A673 (cell line): ENCODE measurements around the gene CHKB. TPM values are rescaled to one million over a fixed set of nuclear protein-coding genes. Genes with fewer than 3 reads are reported as not detected.

Experiments
- BruUV-seq: library from RNA; stranded (reverse); fragments of 400-500 nt; replicated peaks from 2 replicates; lab custom pipeline; 2021; lab: Mats Ljungman, UMichigan
- CTCF ChIA-PET: fragments of 300-600 bp; sonication (Branson Sonifier 250); formaldehyde crosslinking; loops from one replicate; lab custom pipeline; 2022; ENCODE audit warnings: antibody characterized with exemption; lab: Charles Lee
- POLR2A ChIA-PET: fragments of 300-600 bp; sonication (Branson Sonifier 250); formaldehyde crosslinking; loops from one replicate; lab custom pipeline; 2022; ENCODE audit warnings: antibody characterized with exemption; ENCODE audit not compliant: low non-redundant PET; lab: Charles Lee
- DNase-seq: peaks from one replicate; pipeline ENCODE4 v3.0.0-alpha.2; 2015; ENCODE audit warnings: low spot score
- H3K27ac ChIP-seq: fragments of 200-600 bp; sonication (generic); 2 replicates; pipeline ENCODE4 v1.5.1; 2016; ENCODE audit warnings: mixed run types, low read depth, mild to moderate bottlenecking, mixed read lengths, antibody characterized with exemption, low read length; ENCODE audit not compliant: poor library complexity, severe bottlenecking
- H3K27me3 ChIP-seq: fragments of 200-600 bp; sonication (generic); replicated peaks from 2 replicates; pipeline ENCODE4 v1.6.1; 2017; ENCODE audit warnings: mixed run types, low read depth, mild to moderate bottlenecking, mixed read lengths, antibody characterized with exemption, low read length; ENCODE audit not compliant: insufficient read depth, poor library complexity
- H3K36me3 ChIP-seq: fragments of 200-600 bp; sonication (generic); 2 replicates; pipeline ENCODE4 v1.6.1; 2016; ENCODE audit warnings: mixed run types, mild to moderate bottlenecking, mixed read lengths, antibody characterized with exemption, low read length; ENCODE audit not compliant: insufficient read depth, poor library complexity, severe bottlenecking
- H3K4me1 ChIP-seq: fragments of 200-600 bp; sonication (generic); 2 replicates; pipeline ENCODE4 v1.6.1; 2017; ENCODE audit warnings: mixed run types, mild to moderate bottlenecking, mixed read lengths, antibody characterized with exemption, low read length; ENCODE audit not compliant: insufficient read depth, poor library complexity, severe bottlenecking
- H3K4me3 ChIP-seq: fragments of 200-600 bp; sonication (generic); 2 replicates; pipeline ENCODE4 v1.5.1; 2016; ENCODE audit warnings: low read depth, mixed run types, mild to moderate bottlenecking, mixed read lengths, low read length; ENCODE audit not compliant: poor library complexity, severe bottlenecking
- H3K9me3 ChIP-seq: fragments of 200-600 bp; sonication (generic); 2 replicates; pipeline ENCODE4 v1.6.1; 2016; ENCODE audit warnings: mixed run types, low read depth, mild to moderate bottlenecking, mixed read lengths, antibody characterized with exemption, low read length; ENCODE audit not compliant: poor library complexity, severe bottlenecking
- EZH2 ChIP-seq: fragments of 200-600 bp; sonication (generic); IDR thresholded peaks from 2 replicates; pipeline ENCODE4 v1.6.1; 2017; ENCODE audit warnings: borderline replicate concordance, low read depth, mild to moderate bottlenecking, mixed read lengths, antibody characterized with exemption, low read length; ENCODE audit not compliant: poor library complexity, severe bottlenecking
- intact Hi-C: fragments of 100-400 bp; cut with micrococcal nuclease; formaldehyde crosslinking; loops from one replicate; pipeline ENCODE4 v1.10.0; 2022; ENCODE audit not compliant: unreplicated experiment
- total RNA-seq: library from RNA; stranded (reverse); gene quantifications from 2 replicates; pipeline ENCODE4 v1.2.3, GENCODE V29; 2021
- TF ChIP-seq, protein P1 (sequence below): fragments of 300-800, 200-600 bp; sonication (generic); conservative IDR thresholded peaks from 2 replicates; pipeline ENCODE4 v1.5.1; 2017; ENCODE audit warnings: low read depth, mild to moderate bottlenecking, antibody characterized with exemption, low read length, moderate library complexity, mixed read lengths

Gene CHKB
- total RNA-seq, 1 experiment from 2014 or later: 47.6 TPM

DNA sequence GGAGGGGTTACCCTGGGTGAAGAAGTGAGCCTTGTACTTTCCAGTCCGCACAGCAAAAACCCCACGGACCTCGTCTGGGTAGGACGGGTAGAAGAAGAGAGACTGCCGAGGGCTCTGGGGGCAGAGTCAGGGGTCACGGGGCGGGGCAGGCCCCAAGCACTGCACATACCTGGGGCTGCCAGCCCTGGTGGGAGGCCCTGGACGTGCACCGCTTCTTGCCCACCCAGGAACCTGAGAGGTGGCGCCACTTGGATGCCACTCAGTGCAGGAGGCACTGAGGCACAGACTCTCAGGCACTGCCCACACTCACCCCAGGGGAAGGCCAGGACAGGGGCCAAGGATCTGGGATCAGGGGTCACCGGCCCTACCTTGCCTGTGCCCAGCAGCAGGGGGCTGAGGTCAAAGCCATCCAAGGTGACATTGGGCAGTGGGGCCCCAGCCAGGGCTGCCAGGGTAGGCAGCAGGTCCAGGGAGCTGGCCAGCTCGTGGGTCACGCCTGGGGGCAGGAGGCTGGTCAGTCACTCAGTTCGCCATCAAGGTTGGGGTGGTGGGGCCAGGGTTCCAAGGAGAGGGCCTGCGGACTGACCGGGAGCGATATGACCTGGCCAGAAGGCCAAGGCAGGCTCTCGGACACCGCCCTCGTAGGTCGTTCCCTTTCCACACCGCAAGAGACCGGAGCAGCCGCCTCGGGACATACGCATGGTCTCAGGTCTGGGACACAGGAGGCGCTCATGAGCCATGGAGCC, 43.1 kb upstream of the CHKB start:
- CTCF ChIA-PET: no interaction called here
- no peak for DNase-seq

DNA sequence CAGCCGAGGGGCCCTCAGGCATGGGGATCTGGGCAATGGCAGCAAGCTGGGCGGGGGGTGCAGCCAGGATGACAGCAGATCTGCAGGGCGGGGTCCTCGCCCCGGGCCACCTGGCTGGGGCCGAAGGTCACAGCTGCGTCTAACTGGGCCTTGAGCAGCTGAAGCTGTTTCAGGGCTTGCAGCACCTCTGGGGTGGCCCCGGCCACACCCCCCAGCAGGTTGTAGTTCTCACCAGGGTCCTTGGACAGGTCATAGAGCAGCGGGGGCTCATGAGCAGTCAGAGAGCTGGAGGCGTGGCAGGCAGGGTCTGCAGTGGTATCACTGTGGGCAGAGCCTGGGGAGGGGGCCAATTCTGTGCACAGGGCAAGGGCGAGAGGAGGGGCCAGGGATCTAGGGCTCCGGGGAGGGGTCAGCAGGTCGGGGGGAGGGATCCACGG, 42.5 kb upstream of the CHKB start:
- Histone ChIP-seq H3K36me3 (no peaks in the 10 kb centered on the region), H3K4me1 (peaks cover 19% of the 10 kb centered on the region), H3K27ac (no peak overlapping the region), H3K9me3 (no peaks in the 10 kb centered on the region), H3K4me3 (no peak overlapping the region), H3K27me3 (no peaks in the 10 kb centered on the region)
- no peak for DNase-seq
- TF ChIP-seq EZH2: no peak
- TF ChIP-seq, protein P1, sequence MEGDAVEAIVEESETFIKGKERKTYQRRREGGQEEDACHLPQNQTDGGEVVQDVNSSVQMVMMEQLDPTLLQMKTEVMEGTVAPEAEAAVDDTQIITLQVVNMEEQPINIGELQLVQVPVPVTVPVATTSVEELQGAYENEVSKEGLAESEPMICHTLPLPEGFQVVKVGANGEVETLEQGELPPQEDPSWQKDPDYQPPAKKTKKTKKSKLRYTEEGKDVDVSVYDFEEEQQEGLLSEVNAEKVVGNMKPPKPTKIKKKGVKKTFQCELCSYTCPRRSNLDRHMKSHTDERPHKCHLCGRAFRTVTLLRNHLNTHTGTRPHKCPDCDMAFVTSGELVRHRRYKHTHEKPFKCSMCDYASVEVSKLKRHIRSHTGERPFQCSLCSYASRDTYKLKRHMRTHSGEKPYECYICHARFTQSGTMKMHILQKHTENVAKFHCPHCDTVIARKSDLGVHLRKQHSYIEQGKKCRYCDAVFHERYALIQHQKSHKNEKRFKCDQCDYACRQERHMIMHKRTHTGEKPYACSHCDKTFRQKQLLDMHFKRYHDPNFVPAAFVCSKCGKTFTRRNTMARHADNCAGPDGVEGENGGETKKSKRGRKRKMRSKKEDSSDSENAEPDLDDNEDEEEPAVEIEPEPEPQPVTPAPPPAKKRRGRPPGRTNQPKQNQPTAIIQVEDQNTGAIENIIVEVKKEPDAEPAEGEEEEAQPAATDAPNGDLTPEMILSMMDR: no peak
- intact Hi-C loops: no loop called here
- BruUV-seq: no TSS peak
- ChIA-PET POLR2A (no interaction called here), CTCF (no interaction called here)

More for the DNA sequence above, 43.1 kb upstream of the CHKB start:
- H3K27me3 ChIP-seq: no peaks in the 10 kb centered on the region
- H3K4me1 ChIP-seq: peaks cover 19% of the 10 kb centered on the region
- no peaks in the 10 kb centered on the region for H3K9me3 ChIP-seq
- POLR2A ChIA-PET: no interaction called here
- no peak for TF ChIP-seq EZH2
- TF ChIP-seq, protein P1: no peak
- no TSS peak for BruUV-seq
- H3K36me3 ChIP-seq: no peaks in the 10 kb centered on the region
- H3K27ac ChIP-seq: no peak overlapping the region
- intact Hi-C loops: no loop called here
- no peak overlapping the region for H3K4me3 ChIP-seq

DNA sequence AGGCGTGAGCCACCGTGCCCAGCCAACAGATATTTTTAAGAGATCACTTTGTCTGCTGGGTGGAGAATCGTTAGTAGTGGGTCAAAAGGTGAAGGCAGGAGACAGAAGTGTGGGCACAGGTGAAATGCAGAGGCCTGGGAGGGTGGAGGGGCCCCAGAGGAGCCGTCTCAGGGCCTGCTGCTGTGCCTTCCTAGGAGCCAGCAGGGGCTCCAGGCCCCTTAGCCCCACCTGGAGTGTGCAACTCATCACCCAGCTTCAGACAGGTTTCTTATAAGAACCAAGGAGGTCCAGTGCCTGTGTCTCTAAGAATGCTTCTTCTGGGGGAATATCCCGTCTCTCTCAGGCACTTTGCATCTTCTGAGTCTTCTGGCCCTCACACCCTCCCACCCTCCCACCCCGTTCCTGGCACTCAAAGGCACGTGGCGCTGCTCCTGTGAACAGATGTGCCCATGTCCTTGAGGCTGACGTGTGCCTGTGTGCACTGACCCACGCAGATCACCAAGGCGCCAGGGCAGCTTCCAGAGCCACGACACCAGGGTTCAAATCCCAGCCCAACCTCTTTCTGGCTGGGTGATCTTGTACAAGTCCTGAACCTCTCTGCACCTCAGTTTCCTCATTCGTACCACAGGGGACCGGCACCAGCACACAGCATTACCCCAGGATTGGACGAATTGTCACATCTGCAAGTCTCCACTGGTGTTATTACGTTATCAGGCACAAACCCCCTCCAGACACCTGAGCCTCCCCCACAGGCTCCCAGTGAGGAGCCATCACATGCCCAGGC, 41.9 kb upstream of the CHKB start:
- POLR2A ChIA-PET: no interaction called here
- H3K4me3 ChIP-seq: no peak overlapping the region
- H3K27ac ChIP-seq: no peak overlapping the region
- TF ChIP-seq, protein P1: no peak
- no peak for TF ChIP-seq EZH2
- no peaks in the 10 kb centered on the region for H3K27me3 ChIP-seq
- intact Hi-C loops: loop anchor here (5.0 kb wide), 2 partner anchors 68 to 477 kb away; no protein-coding TSS in a partner anchor
- H3K9me3 ChIP-seq: no peaks in the 10 kb centered on the region
- CTCF ChIA-PET: no interaction called here
- no peak for DNase-seq
- no TSS peak for BruUV-seq
- H3K4me1 ChIP-seq: peaks cover 19% of the 10 kb centered on the region
- no peaks in the 10 kb centered on the region for H3K36me3 ChIP-seq
